Suprapubic skin (tissue), 4 donors: ENCODE data around the gene C1orf122. TPM values are rescaled to one million over a fixed set of nuclear protein-coding genes. Genes with fewer than 3 reads are reported as not detected.

Experiments
- DNase-seq, 2 donors: peaks; one replicate each; pipeline ENCODE4 v3.0.0-alpha.2; 2019; ENCODE audit warnings: low spot score in 2 of 2
- H3K27ac ChIP-seq: fragments of 200-600 bp; sonication (generic); one replicate; pipeline ENCODE4 v1.5.1; 2019
- H3K27me3 ChIP-seq: fragments of 200-600 bp; sonication (generic); one replicate; pipeline ENCODE4 v1.5.1; 2019
- H3K36me3 ChIP-seq: fragments of 200-600 bp; sonication (generic); one replicate; pipeline ENCODE4 v1.5.1; 2019
- H3K4me1 ChIP-seq: fragments of 200-600 bp; sonication (generic); one replicate; pipeline ENCODE4 v1.5.1; 2019
- H3K4me3 ChIP-seq: fragments of 200-600 bp; sonication (generic); one replicate; pipeline ENCODE4 v1.5.1; 2019; ENCODE audit warnings: mild to moderate bottlenecking
- H3K9me3 ChIP-seq: fragments of 200-600 bp; sonication (generic); one replicate; pipeline ENCODE4 v1.5.1; 2019
- CTCF ChIP-seq, 2 donors: fragments of 200-600 bp in 1 of 2; fragments of 450-650 bp in 1 of 2; sonication (generic) in 1 of 2; IDR thresholded peaks; one replicate each; pipeline ENCODE4 v1.5.1; 2016 to 2019; ENCODE audit warnings: antibody characterized with exemption in 2 of 2, mild to moderate bottlenecking in 1 of 2, moderate library complexity in 1 of 2
- EP300 ChIP-seq: sonication (generic); formaldehyde crosslinking; IDR thresholded peaks from one replicate; pipeline ENCODE4 v1.6.1; 2017; ENCODE audit warnings: antibody characterized with exemption
- POLR2A ChIP-seq, 2 donors: fragments of 450-650 bp; IDR thresholded peaks; one replicate each; pipeline ENCODE4 v1.6.1; 2017; ENCODE audit warnings: antibody characterized with exemption in 2 of 2, mild to moderate bottlenecking in 2 of 2, moderate library complexity in 2 of 2
- POLR2AphosphoS5 ChIP-seq, 3 donors: sonication (generic); formaldehyde crosslinking; IDR thresholded peaks; one replicate each; pipeline ENCODE4 v1.6.1; 2017; ENCODE audit warnings: antibody characterized with exemption in 3 of 3
- WGBS: methylation state at CpG from one replicate; pipeline ENCODE4 v1.1.5; 2018; 5-methylcytosine and 5-hydroxymethylcytosine counted together
- total RNA-seq, 4 donors: library from RNA; depleted of rRNA; stranded (reverse); fragments of >200 nt; gene quantifications; one replicate each; pipeline ENCODE4 v1.1.0, GENCODE V29; 2016

The C1orf122 gene
- total RNA-seq, 4 donors from 2014 or later = 27.7 to 54.5 (median 41.2) TPM

GRCh38 chr1:37807220-37807554 lies 403 bp upstream of the C1orf122 start:
- H3K9me3 ChIP-seq = no peaks in the 10 kb centered on the region
- DNase-seq = no peak
- 9% methylated on average over 8 of the region's 9 CpGs for WGBS
- peaks cover 39% of the 10 kb centered on the region for H3K4me1 ChIP-seq
- peak overlapping the region; percentile 95 for H3K27ac ChIP-seq
- H3K4me3 ChIP-seq = peak overlapping the region; percentile 99
- TF ChIP-seq POLR2A (IDR thresholded peaks at IDR 0.05) (no peak), CTCF (IDR thresholded peaks at IDR 0.05) (no peak), EP300 (no peak), POLR2AphosphoS5 (IDR thresholded peaks at IDR 0.05) (no peak)
- peaks cover 44% of the 10 kb centered on the region for H3K36me3 ChIP-seq
- no peaks in the 10 kb centered on the region for H3K27me3 ChIP-seq

GRCh38 chr1:37808369-37809319 lies 1.1 kb downstream of the C1orf122 start:
- Histone ChIP-seq H3K36me3 (peaks cover 30% of the 10 kb centered on the region), H3K9me3 (no peaks in the 10 kb centered on the region), H3K27ac (peak overlapping the region; percentile 95), H3K4me1 (peaks cover 39% of the 10 kb centered on the region), H3K4me3 (peak overlapping the region; percentile 99), H3K27me3 (no peaks in the 10 kb centered on the region)
- TF ChIP-seq POLR2AphosphoS5 (IDR thresholded peaks at IDR 0.05) (no peak), CTCF (IDR thresholded peaks at IDR 0.05) (no peak), EP300 (no peak)
- DNase-seq = peak; percentile 65 to 81
- WGBS = 6% methylated on average over 11 of the region's 54 CpGs

GRCh38 chr1:37809942-37810341 lies 2.4 kb downstream of the C1orf122 start:
- Histone ChIP-seq H3K27me3 (no peaks in the 10 kb centered on the region), H3K4me1 (peaks cover 39% of the 10 kb centered on the region), H3K27ac (no peak overlapping the region), H3K36me3 (peaks cover 21% of the 10 kb centered on the region), H3K9me3 (no peaks in the 10 kb centered on the region), H3K4me3 (no peak overlapping the region)
- 55% methylated on average over 2 of the region's 2 CpGs for WGBS
- DNase-seq = no peak
- no peak for TF ChIP-seq POLR2A (IDR thresholded peaks at IDR 0.05)
- no peak for TF ChIP-seq EP300
- no peak for TF ChIP-seq CTCF (IDR thresholded peaks at IDR 0.05)
- no peak for TF ChIP-seq POLR2AphosphoS5 (IDR thresholded peaks at IDR 0.05)

GRCh38 chr1:37811027-37811655 lies 3.6 kb downstream of the C1orf122 start:
- Histone ChIP-seq H3K27ac (peak overlapping the region; percentile 27), H3K36me3 (peaks cover 20% of the 10 kb centered on the region), H3K27me3 (no peaks in the 10 kb centered on the region), H3K9me3 (no peaks in the 10 kb centered on the region), H3K4me3 (no peak overlapping the region), H3K4me1 (peaks cover 39% of the 10 kb centered on the region)
- peak; percentile 13 to 89 for TF ChIP-seq CTCF (IDR thresholded peaks at IDR 0.05)
- TF ChIP-seq POLR2A (IDR thresholded peaks at IDR 0.05) = no peak
- peak in 1 of 2 donors; percentile 79 for DNase-seq
- 42% methylated on average over 7 of the region's 7 CpGs for WGBS

GRCh38 chr1:37813529-37814145 lies 6.0 kb downstream of the C1orf122 start:
- no peaks in the 10 kb centered on the region for H3K9me3 ChIP-seq
- no peaks in the 10 kb centered on the region for H3K27me3 ChIP-seq
- DNase-seq = no peak
- no peak overlapping the region for H3K27ac ChIP-seq
- no peak overlapping the region for H3K4me3 ChIP-seq
- H3K36me3 ChIP-seq = peaks cover 38% of the 10 kb centered on the region
- 62% methylated on average over 1 of the region's 2 CpGs for WGBS
- H3K4me1 ChIP-seq = peaks cover 25% of the 10 kb centered on the region
- TF ChIP-seq POLR2AphosphoS5 (IDR thresholded peaks at IDR 0.05) (no peak), CTCF (IDR thresholded peaks at IDR 0.05) (no peak), POLR2A (IDR thresholded peaks at IDR 0.05) (no peak), EP300 (no peak)
